GM19395 (cell line): ENCODE data around the gene CCL4.
"Not testable (repeated sequence)": the region's sequence is repeated elsewhere in the genome, so short reads cannot be mapped to it uniquely, and the experiment has no call there.

Experiments
- ATAC-seq: cut with Tn5 transposase; IDR thresholded peaks from one replicate; pipeline ENCODE4 v1.9.1; 2021; ENCODE audit warnings: mild to moderate bottlenecking, moderate library complexity; ENCODE audit not compliant: unreplicated experiment

The CCL4 gene

GRCh38 chr17:36087897-36088572, 15.6 kb upstream of the CCL4 start:
- ATAC-seq: not testable (repeated sequence)

GRCh38 chr17:36088670-36089338, 14.8 kb upstream of the CCL4 start:
- ATAC-seq: no peak

GRCh38 chr17:36089339-36089865, 14.2 kb upstream of the CCL4 start:
- ATAC-seq: no peak

GRCh38 chr17:36089888-36090836, 13.5 kb upstream of the CCL4 start, which contains the start of gene CCL3:
TSS of gene CCL3 (minus strand) at chr17:36090143. CDS start at chr17:36090058, 85 bp downstream.
- ATAC-seq: peak; percentile 70

- ATAC-seq: no peak
These were observed 11.4 kb upstream of the CCL4 start for GRCh38 chr17:36092230-36092629.

- not testable (repeated sequence) for ATAC-seq
These were observed 10.9 kb upstream of the CCL4 start for GRCh38 chr17:36092715-36093114.

- ATAC-seq: no peak
These were observed 9.4 kb upstream of the CCL4 start for GRCh38 chr17:36094232-36094631.

- no peak for ATAC-seq
These were observed 8.9 kb upstream of the CCL4 start for GRCh38 chr17:36094746-36095145.

GRCh38 chr17:36095992-36096391, 7.6 kb upstream of the CCL4 start:
- ATAC-seq: no peak

GRCh38 chr17:36099004-36099403, 4.6 kb upstream of the CCL4 start:
- not testable (repeated sequence) for ATAC-seq

- not testable (repeated sequence) for ATAC-seq
These were observed 619 bp downstream of the CCL4 start for GRCh38 chr17:36104246-36104645.

- ATAC-seq: no peak
These were observed 1.1 kb downstream of the CCL4 start for GRCh38 chr17:36104701-36105181.

- no peak for ATAC-seq
These were observed 2.3 kb downstream of the CCL4 start for GRCh38 chr17:36105781-36106492.

- no peak for ATAC-seq
These were observed 2.8 kb downstream of the CCL4 start for GRCh38 chr17:36106493-36106835.

GRCh38 chr17:36107660-36108059, 4.0 kb downstream of the CCL4 start:
- ATAC-seq: no peak

GRCh38 chr17:36108265-36108664, 4.6 kb downstream of the CCL4 start:
- ATAC-seq: not testable (repeated sequence)

GRCh38 chr17:36111068-36111490, 7.5 kb downstream of the CCL4 start:
- ATAC-seq: no peak

GRCh38 chr17:36112572-36112971, 8.9 kb downstream of the CCL4 start:
- ATAC-seq: no peak

- not testable (repeated sequence) for ATAC-seq
These were observed 9.5 kb downstream of the CCL4 start for GRCh38 chr17:36113131-36113530.

- not testable (repeated sequence) for ATAC-seq
These were observed 11.5 kb downstream of the CCL4 start for GRCh38 chr17:36114971-36115648.
